ENCODE data around the gene CLDN22. TPM values are rescaled to one million over a fixed set of nuclear protein-coding genes. Genes with fewer than 3 reads are reported as not detected.

The CLDN22 gene
- total and polyA plus RNA-seq, 12 donors: not detected

DNA sequence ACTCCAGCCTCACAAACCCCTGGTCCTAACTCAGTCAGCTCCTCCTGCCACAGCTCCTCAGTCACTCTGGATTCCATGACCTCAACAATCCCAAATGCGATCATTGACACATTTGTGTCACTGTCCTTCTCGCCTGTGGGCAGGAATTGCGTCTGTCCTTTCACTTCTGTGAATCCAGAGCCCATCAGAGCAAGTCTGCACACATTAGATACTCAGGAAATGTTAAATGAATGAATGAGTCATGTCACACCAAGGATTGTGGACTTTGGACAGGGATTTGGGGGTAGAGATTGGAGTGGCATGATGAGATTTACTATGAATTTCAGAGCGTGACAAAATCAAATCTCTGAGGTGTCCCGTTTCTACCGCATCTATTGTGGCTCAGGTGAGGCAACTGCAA lies 13.9 kb upstream of the CLDN22 start:
- WGBS, 4 donors: 84 to 91% (median 87%) methylated on average over 6 of the region's 6 CpGs
- Histone ChIP-seq H3K27ac (no peak overlapping the region), H3K4me1 (replicated peaks in 1 of 2) (no peaks in the 10 kb centered on the region), H3K27me3 (peaks cover 19% of the 10 kb centered on the region), H3K9me3 (replicated peaks in 1 of 3) (no peaks in the 10 kb centered on the region), H3K36me3 (replicated peaks in 1 of 2) (no peaks in the 10 kb centered on the region), H3K4me3 (no peak overlapping the region)
- intact Hi-C loops (cut with DNase I): no loop called here
- no peak for TF ChIP-seq CTCF (IDR thresholded peaks at IDR 0.05)
- no peak for TF ChIP-seq POLR2A (IDR thresholded peaks at IDR 0.05)
- DNase-seq: no peak

- TF ChIP-seq CTCF (IDR thresholded peaks at IDR 0.05) (no peak), POLR2A (IDR thresholded peaks at IDR 0.05) (no peak)
- 87 to 96% (median 89%) methylated on average over 9 of the region's 9 CpGs for WGBS, 4 donors
- Histone ChIP-seq H3K36me3 (replicated peaks in 1 of 2) (no peaks in the 10 kb centered on the region), H3K27me3 (peaks cover 19% of the 10 kb centered on the region), H3K4me3 (no peak overlapping the region), H3K4me1 (replicated peaks in 1 of 2) (no peaks in the 10 kb centered on the region), H3K27ac (no peak overlapping the region), H3K9me3 (replicated peaks in 1 of 3) (no peaks in the 10 kb centered on the region)
- intact Hi-C loops (cut with DNase I): no loop called here
- DNase-seq: no peak
Observed at GRCh38 chr4:183333202-183333601, 13.1 kb upstream of the CLDN22 start.

DNA sequence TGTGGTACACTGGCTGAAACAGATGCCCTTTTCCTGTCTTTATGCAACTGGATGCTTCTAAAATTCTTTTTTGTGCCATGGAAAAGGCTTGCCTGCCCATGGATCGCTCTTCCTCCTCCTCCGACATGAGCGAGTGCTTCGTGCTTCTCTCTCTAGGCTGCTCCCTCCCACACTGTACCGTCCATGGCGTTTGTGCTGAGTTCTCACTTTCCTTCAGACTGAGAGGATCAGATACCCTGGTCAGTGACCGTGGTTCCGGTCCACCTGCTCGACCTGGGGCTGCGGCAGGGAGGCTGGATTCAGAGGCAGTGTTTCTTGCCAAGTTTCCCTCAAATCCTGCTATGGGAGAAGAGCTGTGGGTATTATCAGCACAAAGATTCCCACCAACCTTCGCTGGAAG lies 12.4 kb upstream of the CLDN22 start:
- Histone ChIP-seq H3K4me1 (replicated peaks in 1 of 2) (no peaks in the 10 kb centered on the region), H3K27me3 (peaks cover 19% of the 10 kb centered on the region), H3K27ac (no peak overlapping the region), H3K4me3 (no peak overlapping the region), H3K36me3 (replicated peaks in 1 of 2) (no peaks in the 10 kb centered on the region), H3K9me3 (replicated peaks in 1 of 3) (no peaks in the 10 kb centered on the region)
- TF ChIP-seq POLR2A (IDR thresholded peaks at IDR 0.05): no peak
- TF ChIP-seq CTCF (IDR thresholded peaks at IDR 0.05): no peak
- WGBS, 4 donors: 70 to 87% (median 74%) methylated on average over 11 of the region's 11 CpGs
- intact Hi-C loops (cut with DNase I): no loop called here
- peak in 1 of 7 donors; percentile 14 for DNase-seq

DNA sequence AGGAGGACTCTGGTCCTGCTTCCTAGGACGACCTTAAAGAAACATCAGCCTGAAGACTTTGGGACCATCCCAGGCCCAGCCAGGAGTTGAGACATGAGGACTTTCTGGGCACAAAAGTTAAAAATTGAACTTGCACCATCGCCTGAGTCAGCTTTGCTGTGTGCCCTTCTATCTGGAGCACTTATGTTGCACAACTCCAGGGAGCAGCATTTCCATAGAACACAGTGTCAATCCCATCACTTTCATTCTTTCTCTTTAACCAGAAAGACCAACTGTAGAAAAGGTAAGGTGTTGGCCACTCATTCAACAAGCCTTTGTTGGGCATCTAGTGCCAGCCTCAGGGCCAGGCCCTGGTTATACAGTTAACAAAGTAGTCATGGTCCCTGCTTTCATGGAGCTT lies 10.8 kb upstream of the CLDN22 start:
- no peak overlapping the region for H3K4me3 ChIP-seq
- no peaks in the 10 kb centered on the region for H3K9me3 ChIP-seq (replicated peaks in 1 of 3)
- intact Hi-C loops (cut with DNase I): no loop called here
- H3K27me3 ChIP-seq: peaks cover 13% of the 10 kb centered on the region
- peak in 1 of 7 donors; percentile 18 for DNase-seq
- H3K27ac ChIP-seq: no peak overlapping the region
- no peaks in the 10 kb centered on the region for H3K36me3 ChIP-seq (replicated peaks in 1 of 2)
- no peaks in the 10 kb centered on the region for H3K4me1 ChIP-seq (replicated peaks in 1 of 2)
- WGBS, 4 donors: 83 to 100% (median 92%) methylated on average over 2 of the region's 2 CpGs
- TF ChIP-seq CTCF (IDR thresholded peaks at IDR 0.05) (no peak), POLR2A (IDR thresholded peaks at IDR 0.05) (no peak)
